A673 (cell line): ENCODE results near the gene PLEKHH2. TPM values are rescaled to one million over a fixed set of nuclear protein-coding genes. Genes with fewer than 3 reads are reported as not detected.
"Not testable (repeated sequence)": the region's sequence is repeated elsewhere in the genome, so short reads cannot be mapped to it uniquely, and the experiment has no call there.

Experiments
- BruUV-seq: library from RNA; stranded (reverse); fragments of 400-500 nt; replicated peaks from 2 replicates; lab custom pipeline; 2021; lab: Mats Ljungman, UMichigan
- CTCF ChIA-PET: fragments of 300-600 bp; sonication (Branson Sonifier 250); formaldehyde crosslinking; loops from one replicate; lab custom pipeline; 2022; ENCODE audit warnings: antibody characterized with exemption; lab: Charles Lee
- POLR2A ChIA-PET: fragments of 300-600 bp; sonication (Branson Sonifier 250); formaldehyde crosslinking; loops from one replicate; lab custom pipeline; 2022; ENCODE audit warnings: antibody characterized with exemption; ENCODE audit not compliant: low non-redundant PET; lab: Charles Lee
- DNase-seq: peaks from one replicate; pipeline ENCODE4 v3.0.0-alpha.2; 2015; ENCODE audit warnings: low spot score
- H3K27ac ChIP-seq: fragments of 200-600 bp; sonication (generic); 2 replicates; pipeline ENCODE4 v1.5.1; 2016; ENCODE audit warnings: mixed run types, low read depth, mild to moderate bottlenecking, mixed read lengths, antibody characterized with exemption, low read length; ENCODE audit not compliant: poor library complexity, severe bottlenecking
- H3K27me3 ChIP-seq: fragments of 200-600 bp; sonication (generic); replicated peaks from 2 replicates; pipeline ENCODE4 v1.6.1; 2017; ENCODE audit warnings: mixed run types, low read depth, mild to moderate bottlenecking, mixed read lengths, antibody characterized with exemption, low read length; ENCODE audit not compliant: insufficient read depth, poor library complexity
- H3K36me3 ChIP-seq: fragments of 200-600 bp; sonication (generic); 2 replicates; pipeline ENCODE4 v1.6.1; 2016; ENCODE audit warnings: mixed run types, mild to moderate bottlenecking, mixed read lengths, antibody characterized with exemption, low read length; ENCODE audit not compliant: insufficient read depth, poor library complexity, severe bottlenecking
- H3K4me1 ChIP-seq: fragments of 200-600 bp; sonication (generic); 2 replicates; pipeline ENCODE4 v1.6.1; 2017; ENCODE audit warnings: mixed run types, mild to moderate bottlenecking, mixed read lengths, antibody characterized with exemption, low read length; ENCODE audit not compliant: insufficient read depth, poor library complexity, severe bottlenecking
- H3K4me3 ChIP-seq: fragments of 200-600 bp; sonication (generic); 2 replicates; pipeline ENCODE4 v1.5.1; 2016; ENCODE audit warnings: low read depth, mixed run types, mild to moderate bottlenecking, mixed read lengths, low read length; ENCODE audit not compliant: poor library complexity, severe bottlenecking
- H3K9me3 ChIP-seq: fragments of 200-600 bp; sonication (generic); 2 replicates; pipeline ENCODE4 v1.6.1; 2016; ENCODE audit warnings: mixed run types, low read depth, mild to moderate bottlenecking, mixed read lengths, antibody characterized with exemption, low read length; ENCODE audit not compliant: poor library complexity, severe bottlenecking
- EZH2 ChIP-seq: fragments of 200-600 bp; sonication (generic); IDR thresholded peaks from 2 replicates; pipeline ENCODE4 v1.6.1; 2017; ENCODE audit warnings: borderline replicate concordance, low read depth, mild to moderate bottlenecking, mixed read lengths, antibody characterized with exemption, low read length; ENCODE audit not compliant: poor library complexity, severe bottlenecking
- intact Hi-C: fragments of 100-400 bp; cut with micrococcal nuclease; formaldehyde crosslinking; loops from one replicate; pipeline ENCODE4 v1.10.0; 2022; ENCODE audit not compliant: unreplicated experiment
- total RNA-seq: library from RNA; stranded (reverse); gene quantifications from 2 replicates; pipeline ENCODE4 v1.2.3, GENCODE V29; 2021
- TF ChIP-seq, protein P1 (sequence below): fragments of 300-800, 200-600 bp; sonication (generic); conservative IDR thresholded peaks from 2 replicates; pipeline ENCODE4 v1.5.1; 2017; ENCODE audit warnings: low read depth, mild to moderate bottlenecking, antibody characterized with exemption, low read length, moderate library complexity, mixed read lengths

Gene PLEKHH2
- total RNA-seq, 1 experiment from 2014 or later = 2.2 TPM

DNA sequence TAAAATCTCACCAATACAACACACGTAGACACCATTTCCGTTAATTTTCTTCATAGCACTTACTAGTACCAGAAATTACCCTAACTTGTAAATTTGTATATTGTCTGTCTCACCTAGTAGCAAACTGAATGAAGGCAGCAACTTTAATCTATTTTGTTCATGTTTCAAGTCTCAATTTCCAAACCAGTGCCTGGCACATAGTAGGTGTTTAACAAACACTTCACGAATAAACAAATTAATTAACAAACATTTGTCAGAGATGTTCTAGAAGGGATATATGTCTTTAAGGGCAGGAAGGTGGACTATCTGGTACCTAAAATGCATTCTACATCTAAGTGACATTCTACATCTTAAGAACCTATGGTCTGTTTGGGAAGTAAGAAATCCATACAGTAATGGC, 42.2 kb upstream of the PLEKHH2 start:
- peak overlapping the region; percentile 94 for H3K27ac ChIP-seq
- peaks cover 7% of the 10 kb centered on the region for H3K4me1 ChIP-seq
- H3K27me3 ChIP-seq = no peaks in the 10 kb centered on the region
- TF ChIP-seq, protein P1, sequence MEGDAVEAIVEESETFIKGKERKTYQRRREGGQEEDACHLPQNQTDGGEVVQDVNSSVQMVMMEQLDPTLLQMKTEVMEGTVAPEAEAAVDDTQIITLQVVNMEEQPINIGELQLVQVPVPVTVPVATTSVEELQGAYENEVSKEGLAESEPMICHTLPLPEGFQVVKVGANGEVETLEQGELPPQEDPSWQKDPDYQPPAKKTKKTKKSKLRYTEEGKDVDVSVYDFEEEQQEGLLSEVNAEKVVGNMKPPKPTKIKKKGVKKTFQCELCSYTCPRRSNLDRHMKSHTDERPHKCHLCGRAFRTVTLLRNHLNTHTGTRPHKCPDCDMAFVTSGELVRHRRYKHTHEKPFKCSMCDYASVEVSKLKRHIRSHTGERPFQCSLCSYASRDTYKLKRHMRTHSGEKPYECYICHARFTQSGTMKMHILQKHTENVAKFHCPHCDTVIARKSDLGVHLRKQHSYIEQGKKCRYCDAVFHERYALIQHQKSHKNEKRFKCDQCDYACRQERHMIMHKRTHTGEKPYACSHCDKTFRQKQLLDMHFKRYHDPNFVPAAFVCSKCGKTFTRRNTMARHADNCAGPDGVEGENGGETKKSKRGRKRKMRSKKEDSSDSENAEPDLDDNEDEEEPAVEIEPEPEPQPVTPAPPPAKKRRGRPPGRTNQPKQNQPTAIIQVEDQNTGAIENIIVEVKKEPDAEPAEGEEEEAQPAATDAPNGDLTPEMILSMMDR = no peak
- no peak for TF ChIP-seq EZH2
- CTCF ChIA-PET = no interaction called here
- no peak for DNase-seq
- intact Hi-C loops = no loop called here
- POLR2A ChIA-PET = no interaction called here
- peak overlapping the region; percentile 77 for H3K4me3 ChIP-seq
- H3K36me3 ChIP-seq = peaks cover 21% of the 10 kb centered on the region
- no peaks in the 10 kb centered on the region for H3K9me3 ChIP-seq
- BruUV-seq = TSS peak; percentile 65

DNA sequence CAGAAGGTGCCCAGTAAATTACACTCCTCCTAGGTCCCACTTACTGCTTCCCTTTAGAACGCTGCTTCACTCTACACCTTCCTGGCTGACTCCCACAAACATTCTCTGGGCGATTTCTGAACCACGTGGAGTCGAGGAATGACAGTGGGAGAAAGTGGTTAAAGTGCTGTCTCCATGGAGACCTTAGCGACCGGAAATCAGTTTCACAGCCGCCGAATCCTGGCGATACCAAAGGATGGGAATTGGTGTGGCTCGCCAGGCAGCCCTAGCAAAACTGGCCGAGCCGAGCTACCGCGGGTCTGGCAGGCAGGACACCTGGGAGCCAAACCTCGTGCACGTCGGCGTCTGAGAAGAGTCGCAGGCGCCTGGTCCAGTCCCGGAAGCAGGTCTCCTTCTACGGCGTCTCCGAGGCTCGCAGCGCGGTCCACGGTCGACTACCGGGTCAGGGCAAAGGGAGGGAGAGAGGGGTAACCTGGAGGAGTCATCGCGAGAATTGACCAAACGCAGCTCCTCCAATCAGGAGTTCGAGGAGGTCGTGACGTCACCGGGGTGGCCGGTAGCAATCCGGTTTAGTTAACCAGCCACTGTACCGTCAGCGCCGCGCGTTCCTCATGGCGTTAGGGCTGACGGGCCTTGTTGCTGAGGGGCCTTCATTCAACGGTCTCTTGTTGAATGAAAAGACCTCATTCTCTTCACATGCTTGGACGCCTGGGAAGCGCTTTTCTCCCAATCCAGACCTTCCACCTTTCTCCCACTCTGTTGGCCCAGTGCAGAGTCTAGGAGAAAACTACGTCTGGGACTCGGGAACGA, 41.3 kb upstream of the PLEKHH2 start, which contains the start of gene THADA:
TSS of gene THADA (minus strand) at position 436 of the 810 bp plus-strand sequence. CDS start 3,646 bp downstream, outside the sequence.
- Histone ChIP-seq H3K4me3 (peak within 1 kb of the TSS; percentile 77), H3K27ac (peak within 1 kb of the TSS; percentile 94), H3K36me3 (peaks cover 14% of the 10 kb centered on the region), H3K27me3 (no peaks in the 10 kb centered on the region), H3K9me3 (no peaks in the 10 kb centered on the region), H3K4me1 (peaks cover 7% of the 10 kb centered on the region)
- ChIA-PET CTCF (interaction anchor here (1.0 to 1.2 kb wide), 2 partner anchors 9 to 18 kb away, joined by 3 to 5 read pairs; no protein-coding TSS in a partner anchor), POLR2A (interaction anchor here (0.6 kb wide), 2 partner anchors 19 to 705 kb away, joined by 4 to 8 read pairs; no protein-coding TSS in a partner anchor)
- no peak for TF ChIP-seq EZH2
- TF ChIP-seq, protein P1 = no peak
- DNase-seq = peak; percentile 99
- intact Hi-C loops = no loop called here
- no TSS peak for BruUV-seq

DNA sequence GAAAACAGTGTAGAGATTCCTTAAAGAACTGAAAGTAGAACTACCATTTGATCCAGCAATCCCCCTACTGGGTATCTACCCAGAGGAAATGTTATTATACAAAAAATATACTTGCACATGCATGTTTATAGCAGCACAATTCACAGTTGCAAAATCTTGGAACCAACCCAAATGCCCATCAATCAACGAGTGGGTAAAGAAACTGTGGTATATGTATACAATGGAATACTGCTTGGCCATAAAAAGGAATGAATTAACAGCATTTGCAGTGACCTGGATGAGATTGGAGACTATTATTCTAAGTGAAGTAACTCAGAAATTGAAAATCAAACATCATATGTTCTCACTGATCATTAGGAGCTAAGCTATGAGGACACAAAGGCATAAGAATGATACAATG, 36.5 kb upstream of the PLEKHH2 start:
- H3K4me1 ChIP-seq, H3K27ac ChIP-seq, H3K36me3 ChIP-seq, H3K4me3 ChIP-seq, intact Hi-C loops, H3K9me3 ChIP-seq, DNase-seq, CTCF ChIA-PET, BruUV-seq, H3K27me3 ChIP-seq, POLR2A ChIA-PET: not testable (repeated sequence)
